Naive B cell (primary cell): ENCODE results near the gene ALDH1A1. TPM values are rescaled to one million over a fixed set of nuclear protein-coding genes. Genes with fewer than 3 reads are reported as not detected.

Experiments used
- ATAC-seq, 2 donors: fragments of 150-1000 bp; cut with Tn5 transposase; 2 replicates each; pipeline ENCODE4 v1.10.0; 2021; ENCODE audit warnings: low read depth in 2 of 2, mild to moderate bottlenecking in 2 of 2, moderate library complexity in 2 of 2
- DNase-seq: peaks from one replicate; pipeline ENCODE4 v3.0.0; 2022
- H3K27ac Mint-ChIP-seq, 6 donors: one replicate each; pipeline ENCODE4 v1.8.0; 2020 to 2022; ENCODE audit warnings: mild to moderate bottlenecking in 6 of 6, mixed read lengths in 6 of 6, moderate library complexity in 5 of 6, inconsistent platforms in 2 of 6
- H3K27me3 Mint-ChIP-seq, 3 donors: one replicate each; pipeline ENCODE4 v1.8.0; 2021 to 2022; ENCODE audit warnings: mixed read lengths in 3 of 3, mild to moderate bottlenecking in 1 of 3
- H3K36me3 Mint-ChIP-seq, 2 donors: one replicate each; pipeline ENCODE4 v1.8.0; 2020 to 2022; ENCODE audit warnings: mixed read lengths in 2 of 2, inconsistent platforms in 1 of 2, mild to moderate bottlenecking in 1 of 2
- H3K4me1 Mint-ChIP-seq, 3 donors: one replicate each; pipeline ENCODE4 v1.8.0; 2020 to 2022; ENCODE audit warnings: mixed read lengths in 3 of 3, inconsistent platforms in 1 of 3, mild to moderate bottlenecking in 1 of 3, moderate library complexity in 1 of 3
- H3K4me3 Mint-ChIP-seq, 8 donors: one replicate each; pipeline ENCODE4 v1.8.0; 2020 to 2022; ENCODE audit warnings: mild to moderate bottlenecking in 8 of 8, mixed read lengths in 8 of 8, moderate library complexity in 8 of 8, inconsistent platforms in 2 of 8
- H3K9me3 Mint-ChIP-seq, 7 donors: one replicate each; pipeline ENCODE4 v1.8.0; 2020 to 2022; ENCODE audit warnings: mixed read lengths in 7 of 7, mild to moderate bottlenecking in 5 of 7, inconsistent platforms in 2 of 7, moderate library complexity in 1 of 7
- polyA plus RNA-seq, 6 donors: library from polyadenylated mRNA; unstranded; fragments of 300-500 nt; fragmentation: Illumina TruSeq; gene quantifications; one replicate each; pipeline ENCODE4 v1.2.3, GENCODE V29; 2021; ENCODE audit warnings: low read depth in 6 of 6

The ALDH1A1 gene
- polyA plus RNA-seq, 6 donors from 2014 or later: 0.73 to 1.2 (median 0.90) TPM; not detected in 1

DNA sequence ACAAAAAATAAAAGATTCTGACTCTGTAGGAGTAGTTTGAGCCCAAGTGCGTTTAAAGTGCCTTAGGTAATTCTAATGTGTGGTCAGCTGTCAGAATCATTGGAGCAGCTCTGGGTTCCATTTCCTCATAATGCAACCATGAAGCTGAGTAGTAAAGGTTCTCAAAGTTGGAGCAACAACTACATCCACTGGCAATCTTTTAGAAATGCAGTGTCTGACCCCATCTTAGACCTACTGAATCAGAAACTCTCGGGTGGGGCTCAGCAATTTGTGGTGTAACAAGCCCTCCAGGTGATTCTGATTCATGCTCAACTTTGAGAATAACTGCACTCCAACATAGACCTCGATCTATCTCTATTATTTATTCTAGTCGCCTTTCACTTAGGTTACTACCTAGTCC, 7.6 kb upstream of the ALDH1A1 start:
- peak overlapping the region in 1 of 6 donors; percentile 46 for H3K27ac Mint-ChIP-seq
- H3K4me1 Mint-ChIP-seq: no peaks in the 10 kb centered on the region
- H3K4me3 Mint-ChIP-seq: no peak overlapping the region
- ATAC-seq: peak; percentile 32 to 48
- no peak for DNase-seq
- peaks cover 3 to 27% (median 10%) of the 10 kb centered on the region in 3 donors for H3K27me3 Mint-ChIP-seq
- H3K9me3 Mint-ChIP-seq: peaks cover 3 to 21% (median 14%) of the 10 kb centered on the region in 7 donors
- peaks cover 5 to 9% of the 10 kb centered on the region in 2 donors for H3K36me3 Mint-ChIP-seq

DNA sequence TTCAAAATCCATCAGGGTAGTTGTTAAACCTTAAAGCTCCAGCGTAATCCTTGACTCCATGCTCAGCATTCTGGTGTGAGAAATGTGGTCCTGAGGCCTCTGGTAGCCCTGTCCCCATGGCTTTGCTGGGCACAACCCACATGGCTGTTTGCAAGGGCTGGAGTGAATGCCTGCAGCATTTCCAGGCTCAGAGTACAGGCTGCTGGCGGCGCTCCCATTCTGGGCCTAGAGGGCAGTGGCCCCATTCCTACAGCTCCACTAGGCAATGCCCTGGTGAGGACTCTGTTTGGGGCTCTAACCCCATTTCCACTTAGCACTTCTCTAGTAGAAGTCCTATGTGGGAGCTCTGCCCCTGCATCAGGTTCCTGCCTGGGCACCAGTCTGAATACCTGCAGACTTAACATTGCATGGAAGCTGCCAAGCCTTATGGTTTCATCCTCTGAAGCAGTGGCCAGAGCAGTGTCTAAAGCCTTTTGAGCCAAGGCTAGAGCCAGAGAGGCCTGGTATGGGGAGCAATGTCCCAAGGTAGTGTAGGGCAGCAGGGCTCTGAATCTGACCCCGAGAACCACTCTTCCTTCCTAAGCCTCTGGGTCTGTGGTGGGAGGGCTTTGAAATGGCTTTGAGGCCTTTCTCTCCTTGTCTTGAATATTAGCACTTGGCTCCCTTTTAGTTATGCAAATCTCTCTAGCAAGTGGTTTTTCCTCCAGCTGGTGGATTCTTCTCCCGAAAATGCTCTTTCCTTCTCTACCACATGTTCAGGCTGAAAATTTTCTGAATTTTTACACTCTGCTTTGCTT, 5.8 kb upstream of the ALDH1A1 start:
- H3K27ac Mint-ChIP-seq: peak overlapping the region in 1 of 6 donors; percentile 2
- peaks cover 5 to 9% of the 10 kb centered on the region in 2 donors for H3K36me3 Mint-ChIP-seq
- ATAC-seq (no peak), DNase-seq (no peak)
- peaks cover 0 to 2% (median 0%) of the 10 kb centered on the region in 3 donors for H3K4me1 Mint-ChIP-seq
- H3K9me3 Mint-ChIP-seq: peaks cover 3 to 21% (median 14%) of the 10 kb centered on the region in 7 donors
- peaks cover 6 to 26% (median 10%) of the 10 kb centered on the region in 3 donors for H3K27me3 Mint-ChIP-seq
- H3K4me3 Mint-ChIP-seq: no peak overlapping the region

DNA sequence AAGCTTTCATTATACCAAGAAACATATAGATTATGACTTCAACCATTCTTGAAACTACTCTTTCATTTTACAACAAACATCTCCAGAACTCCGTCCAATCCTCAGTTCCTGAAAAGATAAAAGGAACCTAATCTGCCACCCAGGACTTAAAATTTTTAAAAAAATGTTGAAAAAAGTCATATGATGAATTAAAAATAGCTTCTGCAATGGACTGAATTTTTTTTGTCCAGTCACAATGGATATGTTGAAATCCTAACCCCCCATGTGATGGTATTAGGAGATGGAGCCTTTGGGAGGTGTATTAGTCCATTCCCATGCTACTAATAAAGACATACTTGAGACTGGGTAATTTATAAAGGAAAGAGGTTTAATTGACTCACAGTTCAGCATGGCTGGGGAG, 2.7 kb upstream of the ALDH1A1 start:
- peaks cover 5 to 9% of the 10 kb centered on the region in 2 donors for H3K36me3 Mint-ChIP-seq
- no peak for DNase-seq
- ATAC-seq: no peak
- peaks cover 0 to 21% (median 10%) of the 10 kb centered on the region in 7 donors for H3K9me3 Mint-ChIP-seq
- no peak overlapping the region for H3K4me3 Mint-ChIP-seq
- H3K4me1 Mint-ChIP-seq: peaks cover 9 to 29% (median 28%) of the 10 kb centered on the region in 3 donors
- H3K27ac Mint-ChIP-seq: no peak overlapping the region
- H3K27me3 Mint-ChIP-seq: peaks cover 0 to 30% (median 6%) of the 10 kb centered on the region in 3 donors

DNA sequence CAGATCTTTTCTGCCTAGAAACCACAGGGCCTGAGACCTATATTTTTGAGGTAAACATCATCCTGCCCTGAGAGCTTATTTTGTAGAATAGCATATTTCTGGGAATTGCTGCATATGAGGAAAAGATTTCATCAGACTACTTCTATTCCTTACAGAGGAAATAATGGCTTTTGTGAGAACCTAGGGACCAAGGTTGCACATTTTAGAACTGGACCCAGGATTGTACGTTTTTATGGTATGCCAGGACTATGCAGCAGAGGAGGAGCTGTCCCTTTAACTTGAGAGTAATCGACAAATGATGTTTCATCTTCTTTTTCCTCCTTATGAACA, 2.2 kb upstream of the ALDH1A1 start:
- Mint-ChIP-seq H3K27ac (no peak overlapping the region), H3K4me3 (no peak overlapping the region), H3K27me3 (peaks cover 0 to 30% (median 6%) of the 10 kb centered on the region in 3 donors), H3K9me3 (peaks cover 0 to 21% (median 10%) of the 10 kb centered on the region in 7 donors), H3K4me1 (peaks cover 9 to 29% (median 28%) of the 10 kb centered on the region in 3 donors), H3K36me3 (peaks cover 5 to 9% of the 10 kb centered on the region in 2 donors)
- ATAC-seq: no peak
- DNase-seq: no peak

DNA sequence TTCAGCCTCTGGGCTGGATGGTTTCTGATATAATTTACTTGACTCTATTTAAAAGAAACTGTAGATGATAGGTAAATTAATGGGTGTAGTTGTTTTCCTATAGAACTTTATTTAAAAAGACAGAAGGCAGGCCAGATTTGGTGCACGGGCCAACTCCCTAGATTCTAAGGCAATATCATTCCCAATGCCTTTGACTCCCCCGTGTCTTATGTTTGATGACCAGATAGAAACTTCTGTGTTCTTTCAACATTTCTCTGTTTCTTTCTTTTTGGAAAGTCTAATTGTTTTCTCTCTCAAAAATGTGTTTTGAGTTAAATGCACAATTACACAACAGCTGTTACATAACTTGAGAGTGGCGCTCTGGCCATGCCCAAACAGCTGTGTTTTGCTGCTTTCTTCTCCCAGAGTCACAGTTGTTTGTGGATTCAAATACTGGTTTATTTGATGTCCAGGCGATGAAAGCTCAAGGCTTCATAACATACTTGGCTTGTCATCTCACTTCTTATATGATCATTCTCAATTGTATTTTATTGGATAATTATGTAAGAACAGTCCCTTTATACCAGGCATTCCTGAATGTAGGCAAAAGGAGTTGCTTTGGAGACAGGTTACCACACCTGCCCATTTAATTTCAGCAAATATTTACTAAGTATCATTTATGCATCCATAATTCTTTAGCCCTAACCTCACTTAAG, 1.7 kb upstream of the ALDH1A1 start:
- Mint-ChIP-seq H3K27me3 (peaks cover 0 to 28% (median 6%) of the 10 kb centered on the region in 3 donors), H3K36me3 (peaks cover 3 to 9% of the 10 kb centered on the region in 2 donors), H3K4me1 (peaks cover 9 to 29% (median 28%) of the 10 kb centered on the region in 3 donors), H3K27ac (no peak overlapping the region), H3K4me3 (no peak overlapping the region), H3K9me3 (peaks cover 0 to 19% (median 8%) of the 10 kb centered on the region in 7 donors)
- ATAC-seq (no peak), DNase-seq (no peak)

DNA sequence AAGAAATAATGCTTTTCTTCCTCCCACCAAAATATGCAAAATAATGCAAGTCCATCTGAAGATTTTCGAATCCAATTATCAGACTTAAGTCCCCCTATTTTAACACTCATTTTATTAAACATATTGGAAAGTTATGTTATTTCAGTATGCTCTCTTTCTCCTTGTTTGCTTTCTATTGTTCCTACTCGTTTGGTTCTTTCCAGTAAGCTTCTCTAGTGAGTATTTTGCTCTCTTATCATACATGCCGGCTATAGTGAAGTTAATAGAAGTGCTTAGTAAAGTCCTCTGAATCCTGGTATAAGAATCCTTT, 517 bp downstream of the ALDH1A1 start:
- no peak for ATAC-seq
- H3K4me3 Mint-ChIP-seq: peak overlapping the region in 4 of 8 donors; percentile 7 to 49 (median 41)
- no peak for DNase-seq
- no peak overlapping the region for H3K27ac Mint-ChIP-seq
- peaks cover 13 to 18% (median 18%) of the 10 kb centered on the region in 3 donors for H3K27me3 Mint-ChIP-seq
- no peaks in the 10 kb centered on the region for H3K36me3 Mint-ChIP-seq
- H3K9me3 Mint-ChIP-seq: peaks cover 0 to 11% (median 2%) of the 10 kb centered on the region in 7 donors
- H3K4me1 Mint-ChIP-seq: peaks cover 9 to 37% (median 29%) of the 10 kb centered on the region in 3 donors

DNA sequence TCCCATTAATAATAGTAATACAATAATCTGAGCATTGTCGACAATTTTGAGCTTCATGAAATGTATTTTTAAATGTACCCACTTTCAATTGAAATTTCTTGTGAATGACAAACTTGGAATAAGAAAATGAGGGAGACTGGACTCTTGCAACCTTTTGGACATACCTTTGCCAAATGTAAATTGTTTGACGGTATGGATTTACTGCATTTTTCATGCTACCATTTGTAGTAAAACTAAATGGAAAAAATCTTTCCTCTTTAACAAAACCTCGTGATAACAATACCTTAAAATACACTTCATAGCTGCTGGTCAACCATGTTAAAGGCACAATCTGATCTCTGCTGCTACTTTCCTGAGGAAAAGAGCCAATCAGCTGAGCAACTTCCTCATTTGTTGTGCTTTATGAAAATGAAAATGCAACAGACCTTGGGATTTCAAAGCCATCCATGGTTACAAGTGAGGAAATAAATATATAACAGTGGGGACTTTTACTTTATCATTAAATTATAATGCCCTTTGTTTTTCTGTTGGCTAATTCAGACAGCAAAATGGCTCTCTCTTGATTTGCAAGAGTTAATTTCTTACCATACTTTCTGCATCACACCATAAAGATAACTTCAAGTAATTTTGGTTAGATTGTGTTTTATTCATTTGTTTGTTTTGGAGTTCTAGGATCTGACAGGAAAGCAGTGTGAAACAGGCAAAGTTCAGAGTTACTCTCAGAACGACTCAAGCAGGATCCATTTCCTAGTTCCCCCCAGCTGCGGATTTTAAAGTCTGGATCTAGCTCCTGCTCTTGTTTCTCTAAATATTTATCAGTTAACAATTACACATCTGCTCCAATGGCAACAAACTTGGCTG, 1.1 kb downstream of the ALDH1A1 start:
- peaks cover 0 to 8% (median 1%) of the 10 kb centered on the region in 7 donors for H3K9me3 Mint-ChIP-seq

DNA sequence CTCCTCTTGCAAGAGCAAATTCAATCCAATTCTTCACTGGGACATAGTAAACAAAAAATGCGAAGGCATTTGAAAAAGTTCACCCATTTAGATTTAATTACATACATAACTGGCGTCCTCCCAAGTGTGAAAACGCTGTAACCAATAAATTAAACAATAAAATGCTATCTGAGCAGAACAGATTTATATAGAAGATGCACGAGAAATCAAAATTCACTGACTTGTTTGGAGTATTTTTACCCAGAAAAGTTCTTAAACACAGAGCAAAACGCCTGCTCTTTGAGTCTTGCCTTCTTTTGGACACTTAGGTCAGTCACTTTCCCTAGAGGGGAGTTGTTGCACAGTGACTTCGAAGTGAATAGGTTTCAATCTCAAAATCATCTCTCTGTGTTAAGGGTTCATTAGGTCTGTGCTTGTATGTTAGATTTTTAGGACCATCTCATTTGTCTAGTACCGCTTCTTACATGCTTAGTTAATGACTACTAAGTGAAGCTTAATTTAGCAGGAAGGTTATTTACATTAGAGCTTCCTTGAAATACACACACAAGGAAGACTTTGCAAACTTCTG, 1.9 kb downstream of the ALDH1A1 start:
- H3K27ac Mint-ChIP-seq: no peak overlapping the region
- H3K9me3 Mint-ChIP-seq: peaks cover 0 to 4% (median 0%) of the 10 kb centered on the region in 7 donors

More for the DNA sequence above, 1.1 kb downstream of the ALDH1A1 start:
- ATAC-seq (peak; percentile 48 to 71), DNase-seq (peak; percentile 12)
- peak overlapping the region in 1 of 6 donors; percentile 31 for H3K27ac Mint-ChIP-seq
- peaks cover 9 to 37% (median 29%) of the 10 kb centered on the region in 3 donors for H3K4me1 Mint-ChIP-seq
- peaks cover 13 to 18% (median 16%) of the 10 kb centered on the region in 3 donors for H3K27me3 Mint-ChIP-seq
- H3K4me3 Mint-ChIP-seq: peak overlapping the region in 5 of 8 donors; percentile 26 to 49 (median 32)
- H3K36me3 Mint-ChIP-seq: no peaks in the 10 kb centered on the region

DNA sequence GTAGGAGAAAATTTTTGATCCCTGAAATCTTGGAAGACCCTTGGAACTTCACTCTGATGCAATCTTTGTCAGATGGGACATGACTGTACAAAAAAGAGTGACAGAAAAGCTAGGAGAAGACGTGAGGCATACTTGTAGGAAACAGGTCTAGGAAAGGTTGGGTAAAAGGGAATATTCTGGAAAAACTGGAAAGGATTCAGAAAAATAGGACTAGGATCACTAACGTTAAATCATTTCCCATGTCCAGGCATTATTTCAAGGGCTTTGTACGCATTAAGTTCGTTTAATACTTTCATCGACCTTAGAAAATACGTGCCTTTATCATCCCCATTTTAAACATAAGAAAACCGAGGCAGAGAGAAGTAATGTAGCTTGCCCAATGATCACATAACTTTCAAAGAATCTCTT, 2.9 kb downstream of the ALDH1A1 start:
- H3K9me3 Mint-ChIP-seq: no peaks in the 10 kb centered on the region
- no peaks in the 10 kb centered on the region for H3K36me3 Mint-ChIP-seq
- peaks cover 4 to 18% (median 13%) of the 10 kb centered on the region in 3 donors for H3K27me3 Mint-ChIP-seq
- H3K4me1 Mint-ChIP-seq: peaks cover 9 to 37% (median 29%) of the 10 kb centered on the region in 3 donors
- DNase-seq (no peak), ATAC-seq (no peak)
- no peak overlapping the region for H3K4me3 Mint-ChIP-seq
- H3K27ac Mint-ChIP-seq: no peak overlapping the region

More for the DNA sequence above, 1.9 kb downstream of the ALDH1A1 start:
- ATAC-seq (no peak), DNase-seq (no peak)
- H3K4me1 Mint-ChIP-seq: peaks cover 9 to 37% (median 29%) of the 10 kb centered on the region in 3 donors
- H3K36me3 Mint-ChIP-seq: no peaks in the 10 kb centered on the region
- H3K27me3 Mint-ChIP-seq: peaks cover 12 to 18% (median 13%) of the 10 kb centered on the region in 3 donors
- H3K4me3 Mint-ChIP-seq: no peak overlapping the region

DNA sequence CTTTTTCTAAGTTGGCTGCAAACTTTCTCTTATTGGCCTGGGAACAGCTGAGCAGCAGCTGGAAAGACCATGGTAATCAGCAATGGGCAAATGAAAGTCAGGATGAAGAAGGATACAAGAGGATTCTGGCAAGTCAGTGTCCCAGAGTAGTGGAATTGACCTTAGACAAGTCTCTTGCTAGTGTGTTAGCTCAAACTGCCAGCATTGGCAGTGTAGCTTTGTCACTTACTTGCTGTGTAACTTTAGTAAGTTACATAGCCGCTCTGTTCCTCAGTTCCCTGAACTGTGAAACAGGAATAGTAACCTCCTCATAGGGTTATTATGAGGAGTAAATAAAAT, 3.6 kb downstream of the ALDH1A1 start:
- no peak for DNase-seq
- ATAC-seq: no peak
- H3K27ac Mint-ChIP-seq: no peak overlapping the region

DNA sequence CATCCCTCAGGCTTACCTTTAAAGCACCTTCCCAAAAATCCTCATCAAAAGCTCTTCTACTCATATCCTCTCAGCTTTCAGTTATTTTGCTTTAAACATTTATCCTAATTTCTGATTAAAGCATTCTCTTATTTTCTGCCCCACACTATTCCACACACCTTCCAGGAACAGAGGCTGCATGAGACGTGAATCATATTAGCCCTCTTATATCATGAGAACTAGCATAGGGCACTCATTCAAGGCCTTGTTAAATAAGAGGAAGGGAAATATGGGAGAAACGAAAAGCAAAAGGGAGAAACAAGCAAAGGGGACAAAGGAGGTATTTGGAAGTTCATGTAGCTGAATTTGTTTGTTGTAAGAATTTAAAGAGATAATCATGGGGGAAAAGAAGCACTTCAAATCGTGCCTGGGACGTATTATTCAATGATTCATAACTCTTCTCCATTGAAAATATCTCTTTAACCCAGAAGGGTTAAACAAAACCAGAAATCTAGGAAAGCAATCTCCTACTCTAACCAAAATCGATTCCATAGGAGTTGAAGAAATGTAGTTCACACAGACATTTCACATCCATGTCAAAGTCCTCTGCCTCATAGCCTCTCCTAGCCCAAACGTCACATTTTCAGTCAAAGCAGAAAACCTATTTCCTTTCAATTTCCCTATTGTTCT, 4.1 kb downstream of the ALDH1A1 start:
- ATAC-seq: no peak
- H3K9me3 Mint-ChIP-seq: no peaks in the 10 kb centered on the region
- H3K27me3 Mint-ChIP-seq: peaks cover 4 to 18% (median 16%) of the 10 kb centered on the region in 3 donors
- H3K27ac Mint-ChIP-seq: peak overlapping the region in 1 of 6 donors; percentile 1
- DNase-seq: no peak
- peaks cover 9 to 37% (median 27%) of the 10 kb centered on the region in 3 donors for H3K4me1 Mint-ChIP-seq
- no peaks in the 10 kb centered on the region for H3K36me3 Mint-ChIP-seq
- H3K4me3 Mint-ChIP-seq: no peak overlapping the region

More for the DNA sequence above, 3.6 kb downstream of the ALDH1A1 start:
- Mint-ChIP-seq H3K9me3 (no peaks in the 10 kb centered on the region), H3K4me1 (peaks cover 9 to 37% (median 29%) of the 10 kb centered on the region in 3 donors), H3K36me3 (no peaks in the 10 kb centered on the region), H3K4me3 (no peak overlapping the region), H3K27me3 (peaks cover 4 to 18% (median 13%) of the 10 kb centered on the region in 3 donors)

DNA sequence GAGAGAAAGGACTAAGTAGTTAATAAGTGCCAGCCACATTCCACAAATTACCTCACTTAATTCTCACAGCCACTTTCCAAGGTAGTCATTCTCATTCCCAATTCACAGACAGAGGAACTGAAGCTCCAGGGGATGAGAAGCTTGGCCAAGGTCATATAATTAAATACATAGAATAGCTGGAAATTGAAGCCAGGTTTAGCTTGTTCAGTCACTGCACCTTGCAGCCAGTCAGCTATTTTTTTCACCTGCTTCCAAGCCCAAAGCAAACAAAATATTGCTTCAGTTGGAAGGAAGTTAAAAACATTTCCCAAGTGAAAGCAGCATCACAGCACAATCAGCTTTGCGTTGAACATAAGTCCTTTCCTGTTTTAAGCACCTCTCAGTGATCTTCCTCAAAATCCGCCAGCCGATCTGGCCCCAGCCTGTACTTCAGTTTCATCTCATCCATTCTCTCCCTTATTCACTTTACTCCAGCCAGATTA, 4.8 kb downstream of the ALDH1A1 start:
- Mint-ChIP-seq H3K4me3 (no peak overlapping the region), H3K4me1 (peaks cover 9 to 31% (median 20%) of the 10 kb centered on the region in 3 donors), H3K27me3 (peaks cover 2 to 21% (median 18%) of the 10 kb centered on the region in 3 donors), H3K36me3 (no peaks in the 10 kb centered on the region), H3K9me3 (no peaks in the 10 kb centered on the region), H3K27ac (no peak overlapping the region)
- ATAC-seq (no peak), DNase-seq (no peak)
